Loucy (cell line): ENCODE results near the gene VAV2.

Experiments used
- H2AFZ ChIP-seq: fragments of 200-600 bp; sonication (generic); 2 replicates; pipeline ENCODE4 v1.6.0; 2016; ENCODE audit warnings: antibody characterized with exemption, mild to moderate bottlenecking, low read length, moderate library complexity
- H3F3A ChIP-seq: fragments of 200-600 bp; 2 replicates; pipeline ENCODE4 v1.6.0; 2016; ENCODE audit warnings: antibody characterized with exemption, low read depth, mild to moderate bottlenecking
- H3K27me3 ChIP-seq: fragments of 200-600 bp; sonication (generic); 2 replicates; pipeline ENCODE4 v1.6.1; 2014; ENCODE audit warnings: low read length, mild to moderate bottlenecking; ENCODE audit not compliant: insufficient read depth, poor library complexity, severe bottlenecking
- H3K36me3 ChIP-seq: fragments of 200-600 bp; sonication (generic); 2 replicates; pipeline ENCODE4 v1.6.1; 2016; ENCODE audit warnings: low read length; ENCODE audit not compliant: insufficient read depth
- H3K4me1 ChIP-seq: fragments of 200-600 bp; sonication (generic); 2 replicates; pipeline ENCODE4 v1.5.1; 2014; ENCODE audit warnings: low read length, mild to moderate bottlenecking; ENCODE audit not compliant: insufficient read depth, poor library complexity, severe bottlenecking
- H3K4me2 ChIP-seq: fragments of 200-600 bp; sonication (generic); 2 replicates; pipeline ENCODE4 v1.6.0; 2014; ENCODE audit warnings: antibody characterized with exemption, low read length, low read depth, mild to moderate bottlenecking; ENCODE audit not compliant: poor library complexity, severe bottlenecking
- H3K4me3 ChIP-seq: fragments of 200-600 bp; sonication (generic); 2 replicates; pipeline ENCODE4 v1.5.1; 2014; ENCODE audit warnings: low read length, mild to moderate bottlenecking, mixed read lengths; ENCODE audit not compliant: poor library complexity, severe bottlenecking
- H3K79me2 ChIP-seq: fragments of 200-600 bp; sonication (generic); 2 replicates; pipeline ENCODE4 v1.6.1; 2014; ENCODE audit warnings: low read length; ENCODE audit not compliant: insufficient read depth
- H3K9ac ChIP-seq: fragments of 200-600 bp; sonication (generic); 2 replicates; pipeline ENCODE4 v1.6.0; 2014; ENCODE audit warnings: mild to moderate bottlenecking, low read depth, low read length, moderate library complexity; ENCODE audit not compliant: poor library complexity, severe bottlenecking
- H3K9me2 ChIP-seq: fragments of 200-600 bp; sonication (generic); replicated peaks from 2 replicates; pipeline ENCODE4 v1.6.1; 2016; ENCODE audit warnings: low read depth, low read length, mixed read lengths
- H3K9me3 ChIP-seq: fragments of 200-600 bp; sonication (generic); 2 replicates; pipeline ENCODE4 v1.6.1; 2014; ENCODE audit warnings: mild to moderate bottlenecking, antibody characterized with exemption, low read length, low read depth; ENCODE audit not compliant: insufficient read depth
- H4K20me1 ChIP-seq: fragments of 200-600 bp; sonication (generic); 2 replicates; pipeline ENCODE4 v1.6.0; 2014; ENCODE audit warnings: antibody characterized with exemption, low read length, mild to moderate bottlenecking; ENCODE audit not compliant: insufficient read depth, poor library complexity, severe bottlenecking
- CTCF ChIP-seq: fragments of 200-600 bp; sonication (generic); conservative IDR thresholded peaks from 2 replicates; pipeline ENCODE4 v1.5.1; 2014; ENCODE audit warnings: mild to moderate bottlenecking, antibody characterized with exemption, low read length
- EZH2phosphoT487 ChIP-seq: fragments of 200-600 bp; IDR thresholded peaks from 2 replicates; pipeline ENCODE4 v1.6.1; 2018; ENCODE audit warnings: antibody characterized with exemption, mild to moderate bottlenecking, moderate library complexity, borderline replicate concordance

The VAV2 gene

DNA sequence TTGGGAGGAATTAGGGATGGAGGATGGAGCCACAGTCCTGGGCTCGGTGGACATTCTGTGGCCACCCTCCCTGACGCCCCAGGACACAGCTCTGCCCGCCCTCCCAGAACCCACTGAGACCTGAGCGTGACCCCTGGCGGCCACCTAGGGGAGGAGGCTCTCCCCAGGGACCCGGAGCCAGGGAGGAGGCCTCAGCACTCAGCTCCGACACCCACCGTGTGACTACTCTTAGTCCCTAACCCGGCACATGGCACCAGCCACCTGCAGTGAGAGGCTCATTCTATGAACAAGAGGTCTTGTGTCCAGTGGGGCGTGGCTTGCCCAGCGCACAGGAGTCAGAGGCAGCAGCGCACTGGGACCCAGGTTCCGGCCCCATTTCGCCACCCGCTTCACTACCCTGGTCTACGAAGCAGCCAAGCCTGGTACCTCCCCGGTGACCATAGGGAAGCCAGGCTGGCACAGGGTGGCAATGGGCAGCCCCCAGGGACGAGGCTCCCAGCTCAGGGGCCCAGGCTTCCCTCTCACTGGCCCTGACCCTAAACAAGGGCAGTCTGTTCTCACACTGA lies 264.2 kb downstream of the VAV2 start:
- Histone ChIP-seq H3K4me1 (peaks cover 15% of the 10 kb centered on the region), H3K9ac (no peak overlapping the region), H3K36me3 (no peaks in the 10 kb centered on the region), H3K9me2 (no peaks in the 10 kb centered on the region), H3K4me2 (peak overlapping the region; percentile 60), H3K27me3 (no peaks in the 10 kb centered on the region), H4K20me1 (no peaks in the 10 kb centered on the region), H2AFZ (no peak overlapping the region), H3K9me3 (no peaks in the 10 kb centered on the region), H3F3A (no peaks in the 10 kb centered on the region), H3K4me3 (no peak overlapping the region), H3K79me2 (no peaks in the 10 kb centered on the region)
- TF ChIP-seq CTCF: no peak
- TF ChIP-seq EZH2phosphoT487: no peak

DNA sequence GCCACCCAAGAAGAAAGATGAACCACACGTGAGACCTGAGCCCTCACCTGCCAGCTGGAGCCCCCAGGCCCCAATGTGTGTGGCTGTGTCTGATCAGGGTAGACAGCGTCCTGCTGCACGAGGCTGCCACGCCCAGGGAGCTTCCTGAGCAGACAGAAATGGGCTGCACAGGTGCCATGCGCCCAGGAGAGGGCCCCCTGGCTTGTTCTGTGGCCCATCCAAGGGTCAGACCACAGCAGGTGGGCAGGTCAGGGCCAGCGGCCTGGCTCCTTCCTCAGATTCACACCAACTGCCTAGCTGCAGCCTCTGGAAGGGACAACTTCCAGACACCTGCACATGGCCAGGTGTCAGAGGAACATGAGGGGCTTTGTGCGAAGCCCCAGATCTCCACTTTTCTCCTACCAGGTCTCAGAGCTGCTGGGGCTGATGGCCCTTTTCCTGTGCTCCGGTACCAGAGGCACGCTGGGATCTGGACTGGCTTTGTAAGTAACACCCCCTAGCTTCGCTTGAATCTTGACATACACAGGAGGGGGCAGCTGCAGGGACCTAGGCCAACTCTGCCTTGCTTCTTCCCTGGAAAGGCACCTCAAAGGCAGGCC lies 264.7 kb downstream of the VAV2 start:
- TF ChIP-seq EZH2phosphoT487 (no peak), CTCF (peak; percentile 66)
- no peak overlapping the region for H3K9ac ChIP-seq
- H3K36me3 ChIP-seq: no peaks in the 10 kb centered on the region
- H3K4me1 ChIP-seq: peaks cover 15% of the 10 kb centered on the region
- peak overlapping the region; percentile 60 for H3K4me2 ChIP-seq
- peak overlapping the region; percentile 39 for H3K4me3 ChIP-seq
- no peaks in the 10 kb centered on the region for H3K9me2 ChIP-seq
- no peaks in the 10 kb centered on the region for H3F3A ChIP-seq
- H3K27me3 ChIP-seq: no peaks in the 10 kb centered on the region
- no peaks in the 10 kb centered on the region for H3K79me2 ChIP-seq
- no peak overlapping the region for H2AFZ ChIP-seq
- H4K20me1 ChIP-seq: no peaks in the 10 kb centered on the region
- no peaks in the 10 kb centered on the region for H3K9me3 ChIP-seq

DNA sequence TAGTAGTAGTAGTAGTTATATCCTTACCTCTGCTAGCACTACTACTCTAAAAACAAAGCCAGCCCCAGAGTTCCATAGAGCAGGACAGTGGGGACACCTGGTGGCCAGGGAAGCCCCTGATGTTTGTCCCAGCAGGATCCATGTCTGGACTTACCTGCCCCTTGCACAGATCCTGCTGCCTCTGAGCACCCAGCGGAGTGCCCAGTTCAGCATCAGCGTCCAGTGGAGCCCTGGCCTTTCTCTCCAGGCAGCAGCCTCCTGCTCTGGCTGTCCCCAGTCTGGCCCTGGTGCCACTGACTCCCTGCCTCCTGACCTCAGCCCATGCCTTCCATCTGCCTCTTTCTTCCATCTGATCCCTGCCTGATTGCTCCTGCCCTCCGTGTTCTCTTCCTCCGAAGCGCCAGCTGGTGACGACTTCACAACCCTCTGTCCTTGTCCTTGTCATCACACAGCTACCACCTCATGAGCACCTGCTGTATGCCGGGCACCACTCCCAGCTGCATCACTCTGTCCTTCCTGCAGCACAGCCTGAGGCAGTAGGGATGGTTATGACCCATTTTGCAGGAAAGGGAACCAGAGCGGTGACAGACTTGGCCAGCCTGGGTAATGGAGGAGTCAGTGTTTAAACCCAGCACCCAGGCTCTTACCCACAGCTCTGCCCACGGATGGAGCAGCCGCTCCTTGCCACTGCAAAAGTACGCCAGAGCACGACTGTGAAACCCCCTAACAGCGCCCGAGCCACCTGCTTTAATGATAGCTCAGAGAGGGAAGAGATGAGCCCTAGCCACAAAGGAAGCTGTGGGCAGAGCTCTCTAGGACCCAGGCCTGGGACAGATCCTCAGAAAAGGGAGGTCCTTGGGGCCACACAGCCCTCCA lies 265.5 kb downstream of the VAV2 start:
- Histone ChIP-seq H3K4me1 (peaks cover 15% of the 10 kb centered on the region), H2AFZ (no peak overlapping the region), H3K9ac (peak overlapping the region; percentile 15)

More for the DNA sequence above, 265.5 kb downstream of the VAV2 start:
- no peaks in the 10 kb centered on the region for H3K36me3 ChIP-seq
- H3K4me3 ChIP-seq: peak overlapping the region; percentile 39
- TF ChIP-seq EZH2phosphoT487: no peak
- TF ChIP-seq CTCF: peak; percentile 68
- H3K9me2 ChIP-seq: no peaks in the 10 kb centered on the region
- H3F3A ChIP-seq: no peaks in the 10 kb centered on the region
- peak overlapping the region; percentile 60 for H3K4me2 ChIP-seq
- H4K20me1 ChIP-seq: no peaks in the 10 kb centered on the region
- no peaks in the 10 kb centered on the region for H3K9me3 ChIP-seq
- no peaks in the 10 kb centered on the region for H3K79me2 ChIP-seq
- H3K27me3 ChIP-seq: no peaks in the 10 kb centered on the region
